ENCODE measurements around the gene C1QTNF8.

Gene C1QTNF8

DNA sequence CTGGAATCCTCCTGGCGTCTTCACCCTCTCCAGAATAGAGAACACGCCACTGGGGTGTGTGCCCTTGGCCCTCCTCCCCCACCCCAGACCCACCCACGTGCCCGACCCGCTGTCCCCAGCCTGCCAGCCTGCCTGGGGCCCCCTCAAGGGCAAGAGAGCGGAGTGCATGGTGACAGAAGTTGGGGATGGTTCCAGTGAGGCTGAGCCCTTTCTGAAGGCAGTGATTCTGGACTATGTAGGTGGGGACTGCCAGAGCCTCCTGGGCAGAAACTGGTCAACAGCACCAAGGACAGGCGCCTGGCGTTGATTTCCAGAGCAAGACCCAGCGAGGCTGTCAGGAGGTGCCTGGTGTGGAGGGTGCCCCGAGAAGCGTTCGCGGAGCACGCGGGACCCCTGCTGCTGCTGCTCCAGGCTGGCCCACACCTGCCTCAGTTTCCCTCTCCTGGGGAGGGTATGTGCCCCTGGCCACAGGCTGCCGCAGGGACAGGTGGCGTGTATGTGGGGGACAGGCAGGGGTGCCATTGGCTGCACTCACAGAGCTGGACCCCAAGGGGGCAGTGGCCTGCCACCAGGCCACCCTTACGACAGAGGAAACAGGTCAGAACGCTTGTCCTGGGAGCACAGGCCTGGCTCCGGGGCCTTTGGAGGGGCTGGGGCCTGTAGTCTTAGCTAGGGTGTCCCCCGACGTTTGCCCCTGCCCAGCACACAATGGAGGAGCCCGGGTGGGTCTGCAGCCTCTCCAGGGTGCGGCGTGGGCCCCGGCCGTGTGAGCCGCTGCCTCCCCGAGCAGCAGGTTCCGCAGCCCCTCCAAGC, 22.3 kb downstream of the C1QTNF8 start:
- DNase-seq, result no peak

DNA sequence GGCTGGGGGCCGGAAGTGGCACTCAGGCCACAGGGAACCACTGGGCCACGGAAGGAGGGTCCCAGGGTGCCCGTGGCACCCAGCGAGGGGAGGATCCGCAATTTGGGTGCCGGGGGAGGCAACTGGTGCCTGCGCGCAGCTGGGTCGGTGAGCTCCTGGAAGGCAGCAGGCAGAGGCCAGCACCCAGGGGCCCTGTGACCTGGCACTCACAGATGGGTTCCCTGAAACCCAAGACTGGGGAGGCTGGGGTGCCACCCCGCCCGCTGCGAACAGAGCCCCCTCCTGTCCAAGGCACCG, 22.8 kb downstream of the C1QTNF8 start:
- DNase-seq, result no peak

- no peak for DNase-seq
Measured at GRCh38 chr16:1072526-1073261, 23.4 kb downstream of the C1QTNF8 start, which contains the start of gene SSTR5. TSS of gene SSTR5 (plus strand) at chr16:1072747. CDS start at chr16:1078869, 6,122 bp downstream.

DNA sequence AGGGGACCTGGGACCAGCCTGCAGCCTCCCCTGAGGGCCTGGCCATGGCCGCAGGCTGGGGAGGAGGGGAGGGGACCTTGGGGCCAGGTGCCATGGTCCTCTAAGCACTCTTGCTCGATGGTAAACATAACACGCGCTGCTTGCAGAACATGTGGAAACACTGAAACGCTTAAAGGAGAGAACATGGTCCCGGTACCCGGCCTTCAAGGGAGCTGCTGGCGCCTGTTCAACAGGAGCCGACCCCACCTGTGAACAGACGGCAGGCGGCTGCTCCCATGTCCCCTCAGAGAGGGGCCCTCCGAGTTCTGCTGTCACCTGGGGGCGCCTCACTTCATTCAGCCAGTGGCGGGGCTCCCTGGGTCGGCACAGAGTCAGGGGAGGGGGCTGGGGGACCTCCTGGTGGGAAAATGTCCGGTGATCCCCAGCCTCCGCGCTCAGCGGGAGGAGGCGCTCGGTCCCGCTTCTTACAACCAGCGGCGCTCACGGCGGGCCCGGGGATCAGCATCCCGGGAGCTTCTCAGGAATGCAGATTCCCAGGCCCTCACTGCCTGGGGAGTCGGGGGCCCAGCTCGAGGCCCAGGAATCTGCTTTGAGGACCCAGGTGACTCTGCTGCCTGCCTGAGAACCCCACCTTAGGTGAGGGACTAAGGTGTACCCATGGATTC, 24.4 kb downstream of the C1QTNF8 start:
- no peak for DNase-seq

DNA sequence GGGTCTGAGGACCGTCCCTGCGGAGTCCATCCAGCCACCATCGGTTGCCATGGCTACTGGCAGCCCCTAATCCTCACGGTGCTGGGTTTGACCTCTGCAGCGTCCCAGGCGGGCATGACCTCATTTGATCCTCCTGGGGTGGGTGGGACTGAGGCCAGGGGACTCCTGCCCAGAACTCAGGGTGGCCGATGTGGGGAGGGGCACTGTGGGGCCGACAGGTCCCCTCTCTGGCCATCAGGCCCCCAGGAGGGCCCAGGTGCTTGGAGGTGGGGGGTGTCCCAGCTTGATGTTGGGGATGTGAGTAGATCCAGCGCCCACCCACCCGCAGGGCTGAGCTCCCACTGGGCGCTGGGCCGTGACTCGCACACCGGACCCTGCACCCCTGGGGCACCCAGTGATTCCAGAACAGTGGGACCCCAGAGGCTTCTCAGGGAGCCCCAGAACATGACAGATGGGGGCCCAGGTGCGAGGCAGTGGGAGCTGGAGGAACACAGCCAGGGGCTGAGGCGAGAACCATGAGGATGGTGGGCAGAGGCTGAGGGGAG, 25.1 kb downstream of the C1QTNF8 start:
- no peak for DNase-seq

DNA sequence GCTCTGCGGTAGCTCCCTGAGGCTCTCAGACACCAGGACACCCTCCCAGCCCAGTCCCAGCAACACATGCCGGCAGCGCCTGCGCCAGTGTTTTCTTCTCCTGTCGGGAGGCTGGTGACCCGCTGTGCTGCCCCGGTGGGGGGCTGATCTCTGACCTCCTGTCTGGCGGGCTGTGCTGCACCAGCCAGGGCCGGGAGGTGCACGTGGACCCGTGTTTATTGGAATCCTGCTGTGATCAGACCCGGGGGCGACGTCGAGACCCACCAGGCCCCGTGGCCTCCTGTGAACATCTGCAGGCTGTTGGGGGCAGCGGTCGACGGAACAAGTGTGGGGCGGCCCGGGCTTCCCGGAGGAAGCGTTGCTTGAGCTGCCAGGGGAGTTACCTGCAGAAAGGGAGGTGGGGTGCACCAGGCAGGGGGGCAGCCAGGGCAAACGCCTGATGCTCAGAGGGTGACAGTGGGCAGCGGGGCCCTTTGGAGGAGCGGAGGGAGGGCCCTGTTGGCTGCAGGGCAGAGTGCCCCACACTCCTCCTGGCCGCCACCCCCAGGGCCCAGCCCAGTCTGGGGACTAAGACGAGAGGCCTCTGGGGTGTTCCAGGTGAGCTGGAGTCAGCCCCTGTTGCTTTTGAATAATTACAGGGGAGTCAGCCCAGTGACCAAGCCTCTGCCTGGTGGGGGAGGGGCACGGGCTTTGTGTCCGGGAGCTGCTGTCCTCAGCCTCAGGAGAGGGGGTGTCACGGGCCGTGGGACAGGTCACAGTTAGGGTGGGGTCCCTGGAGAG, 25.8 kb downstream of the C1QTNF8 start:
- DNase-seq, result no peak

DNA sequence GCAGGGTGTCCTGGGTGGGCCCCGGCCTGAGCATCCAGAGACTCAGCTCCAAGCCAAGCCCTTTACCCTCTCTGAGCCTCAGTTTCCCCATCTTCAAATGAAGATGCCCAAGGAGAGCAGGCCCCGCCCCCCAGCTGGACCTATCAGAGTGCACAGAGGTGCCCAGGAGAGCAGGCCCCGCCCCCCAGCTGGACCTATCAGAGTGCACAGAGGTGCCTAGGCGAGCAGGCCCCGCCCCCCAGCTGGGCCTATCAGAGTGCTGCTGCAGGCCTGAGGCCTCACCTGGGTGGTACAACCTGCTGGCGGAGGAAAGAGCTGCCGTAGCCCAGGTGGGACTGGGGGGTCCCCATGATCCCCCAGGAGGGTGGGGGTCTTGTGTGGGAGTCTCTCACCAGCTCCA, 26.9 kb downstream of the C1QTNF8 start:
- DNase-seq, result no peak

DNA sequence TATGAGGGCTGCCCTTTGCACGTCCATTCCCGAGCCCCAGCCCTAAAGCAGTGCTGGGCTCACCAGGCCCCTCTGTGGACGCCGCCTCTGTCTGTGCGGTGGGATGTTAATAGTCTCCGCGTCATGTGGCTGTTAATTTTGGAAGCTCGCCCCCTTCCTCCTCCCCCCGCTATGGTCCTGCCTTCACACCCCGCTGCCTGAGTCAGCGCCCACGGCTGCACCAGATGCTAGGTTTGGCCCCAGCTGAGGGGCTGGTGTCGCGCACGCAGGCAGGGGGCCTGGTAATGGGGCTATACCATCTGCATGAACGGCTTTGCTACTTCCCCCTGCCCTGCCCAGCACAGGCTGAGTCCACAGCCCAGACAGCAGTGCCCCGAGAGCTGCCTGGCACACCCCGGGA, 27.6 kb downstream of the C1QTNF8 start:
- DNase-seq, result no peak

- DNase-seq, result no peak
Measured at GRCh38 chr16:1067629-1068028, 28.4 kb downstream of the C1QTNF8 start.

DNA sequence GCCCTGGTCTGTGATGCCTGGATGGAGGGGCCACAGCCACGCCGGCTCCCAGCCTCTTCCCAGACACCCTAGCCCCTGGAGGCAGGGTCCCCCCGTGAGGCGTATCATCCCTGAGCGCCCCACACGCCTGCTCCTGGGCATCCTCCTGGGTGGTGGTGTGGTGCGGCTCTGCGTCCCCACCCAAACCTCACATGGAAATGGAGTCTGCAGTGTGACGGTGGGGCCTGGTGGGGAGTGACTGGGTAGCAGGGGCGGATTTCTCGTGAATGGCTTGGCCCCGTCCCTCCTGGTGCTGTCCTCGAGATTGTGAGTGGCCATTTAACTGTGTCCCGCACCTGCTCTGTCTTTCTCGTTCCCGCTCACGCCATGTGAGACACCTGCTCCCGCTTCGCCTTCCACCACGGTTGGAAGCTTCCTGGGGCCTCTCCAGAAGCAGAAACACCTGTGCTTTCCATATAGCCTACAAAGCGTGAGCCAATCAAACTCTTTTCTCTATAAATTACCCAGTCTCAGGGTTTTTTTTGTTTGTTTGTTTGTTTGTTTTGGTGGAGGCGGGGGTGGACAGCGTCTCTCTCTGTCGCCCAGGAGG, 29.4 kb downstream of the C1QTNF8 start:
- DNase-seq, result no peak

GRCh38 chr16:1065469-1066128, 30.4 kb downstream of the C1QTNF8 start:
- no peak for DNase-seq

DNA sequence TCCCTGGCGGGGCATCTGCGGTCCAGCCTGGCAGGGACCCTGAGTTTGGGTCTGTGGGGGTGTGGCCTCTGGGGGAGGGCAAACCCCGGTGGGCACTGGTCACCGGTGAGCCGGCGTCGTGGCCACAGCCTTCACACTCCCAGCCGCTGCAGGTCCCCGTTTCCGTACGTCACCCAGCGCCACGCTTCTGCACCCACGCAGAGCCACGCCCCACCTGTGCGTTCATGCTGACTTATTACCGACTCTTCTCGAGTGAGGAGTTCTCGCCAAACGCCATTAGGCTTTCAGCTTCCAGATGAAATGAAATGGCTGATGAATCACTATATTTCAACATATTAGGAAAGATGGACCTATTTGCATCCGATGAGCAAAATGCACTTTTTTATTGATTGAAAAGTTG, 32.3 kb downstream of the C1QTNF8 start:
- DNase-seq, result no peak

DNA sequence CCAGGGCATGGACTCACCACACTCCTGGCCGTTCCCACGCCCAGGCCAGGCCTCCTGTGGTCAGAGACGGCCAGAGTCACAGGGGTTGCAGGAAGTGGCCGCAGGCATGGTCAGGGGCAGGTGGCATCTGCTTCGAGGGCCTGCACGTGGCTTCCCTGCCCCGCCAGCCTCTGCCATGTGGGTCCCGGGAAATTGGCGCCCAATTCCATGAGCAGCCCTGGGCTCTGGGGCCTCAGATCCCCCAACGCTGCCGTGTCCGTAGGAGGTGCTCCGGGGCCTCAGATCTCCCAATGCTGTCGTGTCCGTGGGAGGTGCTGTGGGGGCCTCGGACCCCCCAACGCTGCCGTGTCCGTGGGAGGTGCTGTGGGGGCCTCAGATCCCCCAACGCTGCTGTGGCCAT, 33.1 kb downstream of the C1QTNF8 start:
- no peak for DNase-seq

- DNase-seq, result no peak
Measured at GRCh38 chr16:1061769-1062505, 34.1 kb downstream of the C1QTNF8 start.

DNA sequence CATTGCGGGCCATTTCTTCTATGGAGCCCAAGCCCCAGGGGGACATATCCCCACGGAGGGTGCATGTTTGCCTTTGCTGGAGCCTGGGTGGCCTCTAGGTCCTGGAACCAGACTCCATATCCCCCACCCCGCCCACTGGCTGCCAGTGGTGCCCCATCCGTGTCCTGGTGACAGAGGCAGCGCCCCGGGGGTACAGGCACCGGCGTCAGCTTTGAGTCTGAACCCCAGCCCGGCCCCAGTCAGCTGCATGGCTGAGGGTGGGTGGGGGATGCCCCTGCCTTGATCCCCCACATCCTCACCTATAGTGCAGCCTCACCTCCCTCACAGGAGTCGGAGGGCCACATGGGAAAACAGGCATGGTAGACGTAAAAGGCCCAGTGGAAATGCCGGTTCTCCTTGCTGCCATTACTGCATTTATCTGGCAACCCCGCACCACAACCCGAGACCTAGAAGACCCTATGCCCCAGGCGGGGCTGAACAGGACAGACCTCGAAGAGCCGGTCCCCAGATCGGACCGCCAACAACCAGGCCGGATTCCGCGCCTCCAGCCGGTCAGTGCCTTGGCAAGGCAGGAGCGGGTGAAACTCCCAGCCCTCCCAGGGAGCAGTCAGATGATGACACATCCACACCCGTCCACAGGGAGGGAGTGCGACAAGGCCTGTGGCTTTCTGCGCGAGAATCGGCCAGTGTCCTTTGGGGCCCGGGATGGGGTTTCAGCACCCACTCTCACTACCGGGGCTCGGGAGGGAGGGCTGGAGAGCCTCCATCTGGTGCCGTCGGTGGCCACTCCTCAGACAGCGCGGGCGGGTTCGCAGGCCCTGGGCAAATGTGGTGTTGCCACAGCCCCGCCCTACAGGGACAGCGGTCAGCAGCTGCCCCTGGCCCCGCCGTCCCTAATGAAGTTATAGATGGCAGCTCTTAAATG, 35.4 kb downstream of the C1QTNF8 start:
- DNase-seq, result no peak

DNA sequence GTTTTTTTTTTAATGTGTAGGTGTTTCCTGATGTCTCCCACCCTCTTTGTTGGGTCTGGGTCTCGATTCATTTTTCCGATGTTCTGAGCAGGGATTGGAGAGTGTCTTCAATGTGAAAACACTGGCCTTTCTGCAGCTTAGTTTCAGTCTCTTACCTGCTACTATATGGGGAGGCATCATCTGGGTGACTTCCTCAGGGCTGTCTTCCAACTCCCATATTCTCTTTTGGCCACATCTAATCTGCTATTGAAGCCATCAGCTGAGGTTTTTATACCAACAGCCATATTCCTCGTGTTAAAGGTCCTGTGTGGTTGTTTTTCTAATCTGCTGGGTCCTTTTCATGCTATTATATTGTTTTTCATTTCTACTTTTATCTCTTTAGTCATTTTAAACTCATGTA, 36.7 kb downstream of the C1QTNF8 start:
- no peak for DNase-seq

GRCh38 chr16:1058216-1058615, 37.8 kb downstream of the C1QTNF8 start:
- no peak for DNase-seq

- no peak for DNase-seq
Measured at GRCh38 chr16:1057252-1057932, 38.7 kb downstream of the C1QTNF8 start.

DNA sequence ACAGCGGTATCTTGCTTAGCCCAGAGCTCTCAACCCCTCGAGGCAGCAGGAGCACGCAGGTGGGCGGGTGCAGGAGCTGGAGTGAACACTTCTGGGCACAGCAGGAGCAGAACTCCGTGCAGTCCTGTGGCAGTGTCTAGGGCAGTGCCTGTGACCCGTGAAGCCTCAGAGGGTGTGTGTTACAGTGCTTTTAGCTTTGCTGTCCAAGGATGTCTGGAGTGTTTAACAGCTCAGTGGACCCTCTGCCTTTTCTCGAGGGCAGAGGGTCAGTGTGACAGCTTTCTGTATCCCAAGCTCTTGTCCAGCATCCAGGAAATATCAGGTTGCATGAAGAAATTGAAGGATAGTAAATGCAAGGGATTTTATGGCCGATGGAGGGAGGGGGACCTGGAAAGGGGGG, 39.8 kb downstream of the C1QTNF8 start:
- no peak for DNase-seq

GRCh38 chr16:1055557-1055924, 40.5 kb downstream of the C1QTNF8 start:
- DNase-seq, result no peak
